BJ (cell line): ENCODE data around the gene RPTN. TPM values are rescaled to one million over a fixed set of nuclear protein-coding genes. Genes with fewer than 3 reads are reported as not detected.
A peak's percentile ranks its signal among the peaks of the same experiment; 100 is the strongest.

Experiments used
- CTCF ChIA-PET: fragments of 350-600 bp; formaldehyde crosslinking; extraction: SDS; loops from one replicate; lab custom pipeline; 2021; ENCODE audit warnings: antibody characterized with exemption, inconsistent platforms; lab: Yijun Ruan, JAX
- POLR2A ChIA-PET: fragments of 300-600 bp; sonication (Branson Sonifier 250); formaldehyde crosslinking; extraction: SDS; loops from one replicate; lab custom pipeline; 2021; ENCODE audit warnings: antibody characterized with exemption; lab: Charles Lee
- DNase-seq: peaks from one replicate; pipeline ENCODE4 v3.0.0-alpha.2; 2011; ENCODE audit warnings: low read depth
- H3K27me3 ChIP-seq: 2 replicates; pipeline ENCODE4 v1.6.0; 2011; ENCODE audit warnings: low read length; ENCODE audit not compliant: control insufficient read depth, insufficient read depth
- H3K36me3 ChIP-seq: 2 replicates; pipeline ENCODE4 v1.5.1; 2011; ENCODE audit warnings: low read length; ENCODE audit not compliant: control insufficient read depth, insufficient read depth
- H3K4me3 ChIP-seq: 2 replicates; pipeline ENCODE4 v1.5.1; 2011; ENCODE audit warnings: low read depth, mild to moderate bottlenecking, control low read depth, low read length
- CTCF ChIP-seq: IDR thresholded peaks from 2 replicates; pipeline ENCODE4 v1.5.1; 2011; ENCODE audit warnings: low read depth, mild to moderate bottlenecking, control low read depth, inconsistent platforms, low read length, moderate library complexity; ENCODE audit not compliant: insufficient read depth
- polyA plus RNA-seq: library from polyadenylated mRNA; depleted of rRNA; stranded (reverse); fragments of >200 nt; gene quantifications from 2 replicates; pipeline ENCODE4 v1.2.3, GENCODE V29; 2011; rRNA removed

The RPTN gene
- polyA plus RNA-seq, 1 experiment = not detected

GRCh38 chr1:152107984-152108881 is 50.8 kb downstream of the RPTN start:
- no peaks in the 10 kb centered on the region for H3K36me3 ChIP-seq
- ChIA-PET POLR2A (no interaction called here), CTCF (interaction anchor here (0.6 to 2.4 kb wide), 11 partner anchors 9 to 81 kb away, joined by 3 to 13 read pairs (median 3); no protein-coding TSS in a partner anchor)
- peaks cover 39% of the 10 kb centered on the region for H3K27me3 ChIP-seq
- DNase-seq = no peak
- H3K4me3 ChIP-seq = peak overlapping the region; percentile 1
- TF ChIP-seq CTCF = no peak; the same call in 1 of the 2 replicates

- no peaks in the 10 kb centered on the region for H3K36me3 ChIP-seq
- H3K27me3 ChIP-seq = peaks cover 33% of the 10 kb centered on the region
- ChIA-PET POLR2A (no interaction called here), CTCF (interaction anchor here (0.7 to 1.5 kb wide), 5 partner anchors 8 to 77 kb away, joined by 3 to 4 read pairs (median 3); no protein-coding TSS in a partner anchor)
- peak overlapping the region; percentile 1; the same call in 1 of the 2 replicates for H3K4me3 ChIP-seq
- peak; percentile 10; the same call in 1 of the 2 replicates for TF ChIP-seq CTCF
- DNase-seq = no peak
These were observed 51.7 kb downstream of the RPTN start for GRCh38 chr1:152107031-152107983.

GRCh38 chr1:152104854-152105253 is 54.2 kb downstream of the RPTN start:
- no peak for DNase-seq
- H3K27me3 ChIP-seq = peaks cover 29% of the 10 kb centered on the region
- H3K36me3 ChIP-seq = no peaks in the 10 kb centered on the region
- TF ChIP-seq CTCF = no peak
- no peak overlapping the region for H3K4me3 ChIP-seq
- ChIA-PET CTCF (interaction anchor here (0.8 to 0.9 kb wide), 2 partner anchors 37 to 81 kb away, joined by 3 to 4 read pairs; no protein-coding TSS in a partner anchor), POLR2A (no interaction called here)

Other genes with a start within 250 kb of the RPTN start
- gene THEM4, start 249.7 kb downstream of the RPTN start, polyA plus RNA-seq = 11.7 and 17.2 TPM in 2 replicates
- 40.3 and 88.4 TPM in 2 replicates for gene S100A10, start 165.4 kb downstream of the RPTN start, polyA plus RNA-seq
- 1,269 and 1,278 TPM in 2 replicates for gene S100A11, start 122.2 kb downstream of the RPTN start, polyA plus RNA-seq
- gene TCHHL1, start 70.2 kb downstream of the RPTN start, polyA plus RNA-seq = not detected in 2 replicates
- gene TCHH, start 43.8 kb downstream of the RPTN start, polyA plus RNA-seq = not detected in 2 replicates
- not detected in 2 replicates for gene HRNR, start 65.0 kb upstream of the RPTN start, polyA plus RNA-seq
- gene FLG, start 166.0 kb upstream of the RPTN start, polyA plus RNA-seq = not detected in 2 replicates
- not detected in 2 replicates for gene FLG2, start 200.8 kb upstream of the RPTN start, polyA plus RNA-seq